K562 (cell line): ENCODE data around the gene OTOP3. TPM values are rescaled to one million over a fixed set of nuclear protein-coding genes. Genes with fewer than 3 reads are reported as not detected.

Experiments used
- ADNP ChIP-seq: fragments of 200-800 bp; sonication (Bioruptor generic); IDR thresholded peaks from 2 replicates; pipeline ENCODE4 v1.6.1; 2016; ENCODE audit warnings: missing genetic modification characterization, missing compliant biosample characterization
- SNIP1 ChIP-seq: fragments of 450-650 bp; IDR thresholded peaks from 2 replicates; pipeline ENCODE4 v1.7.1; 2017; ENCODE audit warnings: low read depth, mild to moderate bottlenecking
- TAL1 ChIP-seq: fragments of 450-650 bp; IDR thresholded peaks from 2 replicates; pipeline ENCODE4 v1.6.1; 2016; ENCODE audit warnings: mild to moderate bottlenecking
- ZNF140 ChIP-seq: fragments of 250-450 bp; sonication (Bioruptor Pico); IDR thresholded peaks from 2 replicates; pipeline ENCODE4 v1.8.0; 2021; ENCODE audit warnings: moderate library complexity, mild to moderate bottlenecking, inconsistent platforms
- polyA plus RNA-seq, 8 experiments: library from polyadenylated mRNA; depleted of rRNA in 4 of 8; stranded (reverse) in 5 of 8; unstranded in 3 of 8; fragments of >200 nt; fragmentation: Nextera tagmentation in 2 of 8; fragmentation: Illumina TruSeq in 1 of 8; extraction: Ambion mirVana in 2 of 8; extraction: Trizol in 1 of 8; gene quantifications; 2 replicates each; pipeline versions ENCODE4 v1.2.1 to v1.2.3, GENCODE V29; 2011 to 2014; ENCODE audit warnings: inconsistent platforms in 1 of 8, missing spikeins in 1 of 8
- total RNA-seq, 7 experiments: library from RNA; depleted of rRNA in 6 of 7; stranded (reverse); fragments of >200 nt in 6 of 7; fragmentation: Illumina TruSeq in 2 of 7; extraction: Trizol in 2 of 7; gene quantifications; 2 replicates each; pipeline versions ENCODE4 v1.2.1 to v1.2.3, GENCODE V29; 2011 to 2021; ENCODE audit warnings: low replicate concordance in 1 of 7
- TF ChIP-seq, protein P1 (sequence below): fragments of 450-650 bp; IDR thresholded peaks from 2 replicates; pipeline ENCODE4 v1.6.1; 2016; ENCODE audit warnings: missing biosample characterization, missing genetic modification characterization
- TF ChIP-seq, protein P2 (sequence below): fragments of 250-450 bp; sonication (Bioruptor Pico); IDR thresholded peaks from 2 replicates; pipeline ENCODE4 v1.8.0; 2022; ENCODE audit warnings: moderate library complexity, mild to moderate bottlenecking, inconsistent platforms
- TF ChIP-seq, protein P3 (sequence below): fragments of 450-650 bp; IDR thresholded peaks from 2 replicates; pipeline ENCODE4 v1.6.1; 2014; ENCODE audit warnings: low read depth, mild to moderate bottlenecking, moderate library complexity, borderline replicate concordance

The OTOP3 gene
- total and polyA plus RNA-seq, 9 of the 15 experiments (the other 6 are each of a cell fraction or from before 2014, with no cell fraction given): not detected

DNA sequence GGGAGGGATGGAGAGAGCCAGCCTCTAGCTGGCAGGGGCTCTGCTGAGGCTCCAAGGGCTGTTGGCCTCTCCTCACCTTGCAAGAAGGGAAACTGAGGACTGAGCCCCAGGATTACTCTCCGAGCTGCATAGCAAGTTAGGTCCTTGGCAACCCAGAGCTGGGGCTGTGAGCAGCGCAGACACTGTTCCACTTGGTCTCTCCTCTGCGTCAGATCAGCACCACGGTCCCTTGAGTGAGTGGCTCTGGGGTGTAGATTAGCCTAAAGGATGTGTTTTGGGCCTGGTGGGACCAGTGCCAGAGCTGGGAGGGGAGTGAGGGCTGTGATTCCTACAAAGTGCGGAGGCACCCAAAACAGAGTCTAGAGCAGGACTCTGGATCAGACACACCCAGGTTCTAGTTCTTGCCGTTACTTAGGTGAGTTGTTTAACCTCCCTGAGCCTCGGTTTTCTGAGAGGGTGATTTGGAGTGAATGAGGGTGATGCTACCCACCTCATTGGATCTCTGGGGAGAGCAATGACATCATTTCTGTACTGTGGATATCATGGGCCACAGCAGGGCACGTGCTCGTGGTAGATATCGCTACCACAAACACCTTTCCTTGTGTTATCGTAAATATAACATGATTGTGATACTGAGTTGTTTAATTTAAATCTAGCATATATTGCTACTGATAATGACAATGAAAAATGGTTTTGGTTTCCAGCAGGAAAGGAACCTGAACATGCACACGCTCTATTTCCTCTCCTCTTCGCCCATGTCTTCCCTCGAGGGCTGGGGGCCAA lies 34.2 kb upstream of the OTOP3 start (continued):
- TF ChIP-seq, protein P1, sequence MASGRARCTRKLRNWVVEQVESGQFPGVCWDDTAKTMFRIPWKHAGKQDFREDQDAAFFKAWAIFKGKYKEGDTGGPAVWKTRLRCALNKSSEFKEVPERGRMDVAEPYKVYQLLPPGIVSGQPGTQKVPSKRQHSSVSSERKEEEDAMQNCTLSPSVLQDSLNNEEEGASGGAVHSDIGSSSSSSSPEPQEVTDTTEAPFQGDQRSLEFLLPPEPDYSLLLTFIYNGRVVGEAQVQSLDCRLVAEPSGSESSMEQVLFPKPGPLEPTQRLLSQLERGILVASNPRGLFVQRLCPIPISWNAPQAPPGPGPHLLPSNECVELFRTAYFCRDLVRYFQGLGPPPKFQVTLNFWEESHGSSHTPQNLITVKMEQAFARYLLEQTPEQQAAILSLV: no peak
- TF ChIP-seq, protein P2, sequence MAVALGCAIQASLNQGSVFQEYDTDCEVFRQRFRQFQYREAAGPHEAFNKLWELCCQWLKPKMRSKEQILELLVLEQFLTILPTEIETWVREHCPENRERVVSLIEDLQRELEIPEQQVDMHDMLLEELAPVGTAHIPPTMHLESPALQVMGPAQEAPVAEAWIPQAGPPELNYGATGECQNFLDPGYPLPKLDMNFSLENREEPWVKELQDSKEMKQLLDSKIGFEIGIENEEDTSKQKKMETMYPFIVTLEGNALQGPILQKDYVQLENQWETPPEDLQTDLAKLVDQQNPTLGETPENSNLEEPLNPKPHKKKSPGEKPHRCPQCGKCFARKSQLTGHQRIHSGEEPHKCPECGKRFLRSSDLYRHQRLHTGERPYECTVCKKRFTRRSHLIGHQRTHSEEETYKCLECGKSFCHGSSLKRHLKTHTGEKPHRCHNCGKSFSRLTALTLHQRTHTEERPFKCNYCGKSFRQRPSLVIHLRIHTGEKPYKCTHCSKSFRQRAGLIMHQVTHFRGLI: no peak
- TF ChIP-seq ADNP (tag) (no peak), ZNF140 (CRISPR knock-in tag) (no peak), SNIP1 (no peak), TAL1 (no peak)
- TF ChIP-seq, protein P3, sequence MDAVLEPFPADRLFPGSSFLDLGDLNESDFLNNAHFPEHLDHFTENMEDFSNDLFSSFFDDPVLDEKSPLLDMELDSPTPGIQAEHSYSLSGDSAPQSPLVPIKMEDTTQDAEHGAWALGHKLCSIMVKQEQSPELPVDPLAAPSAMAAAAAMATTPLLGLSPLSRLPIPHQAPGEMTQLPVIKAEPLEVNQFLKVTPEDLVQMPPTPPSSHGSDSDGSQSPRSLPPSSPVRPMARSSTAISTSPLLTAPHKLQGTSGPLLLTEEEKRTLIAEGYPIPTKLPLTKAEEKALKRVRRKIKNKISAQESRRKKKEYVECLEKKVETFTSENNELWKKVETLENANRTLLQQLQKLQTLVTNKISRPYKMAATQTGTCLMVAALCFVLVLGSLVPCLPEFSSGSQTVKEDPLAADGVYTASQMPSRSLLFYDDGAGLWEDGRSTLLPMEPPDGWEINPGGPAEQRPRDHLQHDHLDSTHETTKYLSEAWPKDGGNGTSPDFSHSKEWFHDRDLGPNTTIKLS: no peak
